T-helper 1 cell (primary cell): ENCODE data around the gene SERPINB6.
"Not testable (repeated sequence)": the region's sequence is repeated elsewhere in the genome, so short reads cannot be mapped to it uniquely, and the experiment has no call there.

Experiments
- DNase-seq, 5 donors: peaks; one replicate each; pipeline ENCODE4 v3.0.0-alpha.2; 2012 to 2020
- total RNA-seq, 4 donors: gene quantifications; one replicate each; lab custom pipeline; 2026; lab: John Stamatoyannopoulos, UW

Gene SERPINB6
- total RNA-seq = 24.4 to 42.3 (median 31.9) reads per million in 4 donors

DNA sequence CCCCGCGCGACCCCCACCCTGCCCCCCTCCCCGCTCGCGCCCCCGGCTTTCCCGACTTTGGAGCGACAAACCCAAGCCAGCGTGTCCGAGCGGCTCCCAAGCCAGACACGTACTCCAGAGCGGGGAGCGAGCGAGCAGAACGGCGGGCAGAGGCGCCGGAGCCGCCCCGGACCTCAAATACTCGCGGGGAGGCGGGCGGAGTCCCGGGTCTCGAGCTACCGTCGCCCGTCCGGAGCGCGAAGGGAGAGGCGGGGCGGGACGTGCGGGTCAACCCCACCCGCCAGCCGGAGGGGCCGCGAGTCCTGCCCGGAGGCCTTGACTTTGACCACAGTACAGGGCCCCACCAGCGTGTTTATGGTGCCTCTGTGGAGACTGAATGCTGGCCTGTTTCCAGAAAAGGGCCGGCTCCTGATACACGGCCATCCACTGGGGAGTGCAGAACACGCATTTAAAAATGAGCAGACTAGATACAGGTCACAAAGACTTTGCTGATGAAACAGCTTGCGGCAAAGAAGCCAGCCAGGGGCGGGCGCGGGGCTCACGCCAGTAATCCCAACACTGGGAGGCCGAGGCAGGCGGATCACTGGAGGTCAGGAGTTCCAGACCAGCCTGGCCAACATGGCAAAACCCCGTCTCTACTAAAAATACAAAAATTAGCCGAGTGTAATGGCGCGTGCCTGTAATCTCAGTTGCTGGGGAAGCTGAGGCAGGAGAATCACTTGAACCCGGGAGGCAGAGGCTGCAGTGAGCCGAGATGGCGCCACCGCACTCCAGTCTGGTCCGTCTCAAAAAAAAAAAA, at the start of gene SERPINB6:
TSS of gene SERPINB6 (minus strand) at position 148 of the 799 bp plus-strand sequence. CDS start 12,235 bp downstream, outside the sequence.
- DNase-seq = peak in 4 of 5 donors; percentile 11 to 28 (median 24)

DNA sequence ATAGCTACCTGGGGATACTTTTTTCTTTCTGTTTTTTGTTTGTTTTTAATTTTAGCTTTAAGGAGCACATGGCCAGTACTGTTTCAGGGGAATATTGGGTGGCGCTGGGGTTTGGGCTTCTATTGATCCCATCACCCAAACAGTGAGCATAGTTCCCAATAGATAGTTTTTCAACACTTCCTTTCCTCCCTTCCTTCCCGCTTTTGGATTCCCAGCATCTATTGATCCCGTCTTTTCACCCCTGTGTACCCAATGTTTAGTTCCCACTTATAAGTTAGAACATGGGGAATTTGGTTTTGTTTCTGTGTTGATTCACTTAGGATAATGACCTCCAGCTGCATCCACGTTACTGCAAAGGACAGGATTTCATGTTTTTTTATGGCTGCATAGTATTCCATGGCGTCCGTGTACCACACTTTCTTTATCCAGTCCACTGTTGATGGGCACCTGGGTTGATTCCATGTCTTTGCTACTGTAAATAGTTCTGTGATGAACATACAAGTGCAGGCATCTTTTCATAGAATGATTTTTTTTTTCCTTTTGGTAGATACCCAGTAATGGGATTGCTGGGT, 48.5 kb upstream of the SERPINB6 start:
- DNase-seq = no peak

DNA sequence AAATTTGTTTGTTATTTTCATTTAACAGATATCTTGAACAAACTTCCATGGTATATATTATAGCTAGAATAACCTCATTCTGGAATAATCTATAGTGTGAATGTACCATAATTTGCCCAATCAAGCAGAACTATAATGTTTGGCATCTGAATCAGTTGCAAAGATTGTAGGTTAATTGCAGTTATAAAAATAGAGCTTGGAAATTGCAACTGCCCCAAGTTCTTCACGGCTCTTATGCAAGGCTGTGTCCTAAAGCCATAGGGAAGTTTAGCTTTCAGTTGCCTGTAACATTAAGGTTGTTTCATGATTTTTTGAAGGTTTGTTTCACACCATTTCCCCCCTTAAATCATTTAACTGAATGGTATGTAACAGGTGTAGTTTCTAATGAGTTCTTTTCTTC, 47.7 kb upstream of the SERPINB6 start:
- DNase-seq = no peak

GRCh38 chr6:3017304-3017703, 45.9 kb upstream of the SERPINB6 start:
- DNase-seq = no peak

- DNase-seq = no peak
These were observed 45.3 kb upstream of the SERPINB6 start for GRCh38 chr6:3016473-3017280.

DNA sequence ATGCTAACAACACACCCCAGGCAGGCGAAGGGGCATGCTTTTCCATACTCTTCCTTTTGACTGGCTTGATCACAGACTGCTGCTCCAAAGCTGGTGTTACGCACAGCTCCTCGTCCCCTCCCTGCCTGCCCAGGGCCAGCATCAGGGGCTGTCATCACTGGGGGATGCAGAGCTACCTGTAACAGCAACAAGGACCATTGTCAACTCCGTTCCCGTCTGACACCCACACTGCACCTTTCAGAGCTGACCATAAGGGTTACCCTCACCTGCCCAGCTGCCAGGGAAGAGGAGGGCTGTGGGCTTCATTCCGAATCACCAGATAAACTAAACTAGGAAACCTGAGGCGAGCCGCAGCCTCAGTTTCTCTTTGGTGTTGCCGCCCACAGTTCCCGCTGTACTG, 43.8 kb upstream of the SERPINB6 start:
- DNase-seq = no peak

GRCh38 chr6:3014675-3015066, 43.3 kb upstream of the SERPINB6 start:
- DNase-seq = no peak

DNA sequence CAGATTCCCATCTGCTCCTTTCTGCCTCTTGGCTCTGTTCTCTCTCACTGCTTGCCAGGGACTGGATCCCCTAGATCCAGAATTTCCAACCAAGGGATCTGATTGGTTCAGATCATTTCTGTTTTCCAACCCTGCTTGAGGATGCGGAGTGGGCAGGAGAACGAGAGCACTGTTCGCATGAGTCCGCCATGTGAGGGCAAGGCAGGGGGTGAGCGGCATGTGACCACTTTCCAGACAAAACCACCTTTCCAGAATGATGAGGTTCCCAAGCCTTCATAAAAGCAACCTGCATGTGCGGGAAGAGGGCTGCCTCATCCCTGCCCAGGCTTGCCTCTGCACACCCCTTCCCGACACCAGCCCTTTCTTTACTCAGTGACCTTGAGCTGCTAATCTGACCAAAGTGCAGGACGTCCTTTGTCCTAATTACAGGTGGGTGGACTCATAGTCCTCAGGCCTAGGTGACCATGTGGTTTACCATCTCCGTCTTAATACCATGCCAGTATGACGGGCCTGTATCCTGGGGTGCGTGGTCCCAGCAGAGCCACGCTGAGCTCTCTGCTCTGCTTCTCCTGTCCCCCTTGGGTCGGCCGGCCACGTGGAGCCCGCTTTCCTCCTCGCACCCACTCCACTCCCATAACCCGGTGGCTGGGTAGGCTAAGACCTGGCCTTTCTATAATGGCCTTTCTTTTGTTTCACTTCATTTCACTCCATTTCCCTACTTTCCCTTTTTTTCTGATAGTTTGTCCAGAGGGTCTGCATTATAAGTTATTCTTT, 42.7 kb upstream of the SERPINB6 start:
- no peak for DNase-seq

- peak in 1 of 5 donors; percentile 21 for DNase-seq
These were observed 42.1 kb upstream of the SERPINB6 start for GRCh38 chr6:3013486-3013885.

GRCh38 chr6:3011592-3011991, 40.2 kb upstream of the SERPINB6 start:
- no peak for DNase-seq

- no peak for DNase-seq
These were observed 39.8 kb upstream of the SERPINB6 start for GRCh38 chr6:3011158-3011557.

- DNase-seq = no peak
These were observed 38.6 kb upstream of the SERPINB6 start for GRCh38 chr6:3009930-3010329.

- not testable (repeated sequence) for DNase-seq
These were observed 37.4 kb upstream of the SERPINB6 start for GRCh38 chr6:3008712-3009265.

GRCh38 chr6:3007571-3007970, 36.2 kb upstream of the SERPINB6 start:
- DNase-seq = no peak

GRCh38 chr6:3006476-3006875, 35.1 kb upstream of the SERPINB6 start:
- no peak for DNase-seq

DNA sequence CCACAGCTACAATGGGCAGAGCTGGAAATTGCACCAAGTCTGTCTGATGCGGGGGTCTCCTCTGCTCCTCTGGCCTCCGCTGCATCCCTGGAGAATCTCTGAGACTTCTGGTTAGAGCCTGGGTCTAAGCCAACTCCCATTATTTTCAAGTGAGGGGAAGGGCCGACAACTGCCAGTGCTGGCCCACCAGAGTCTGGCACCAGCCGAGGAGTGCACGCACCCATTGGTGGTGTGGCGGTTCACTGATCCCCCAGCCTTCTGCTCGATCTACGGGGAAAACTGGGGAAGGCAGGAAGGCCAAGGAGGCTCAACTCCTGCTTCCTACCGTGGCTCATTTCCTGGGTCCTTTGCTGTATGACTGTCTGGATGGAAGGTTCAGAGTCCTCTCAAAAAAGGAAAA, 34.5 kb upstream of the SERPINB6 start:
- no peak for DNase-seq

DNA sequence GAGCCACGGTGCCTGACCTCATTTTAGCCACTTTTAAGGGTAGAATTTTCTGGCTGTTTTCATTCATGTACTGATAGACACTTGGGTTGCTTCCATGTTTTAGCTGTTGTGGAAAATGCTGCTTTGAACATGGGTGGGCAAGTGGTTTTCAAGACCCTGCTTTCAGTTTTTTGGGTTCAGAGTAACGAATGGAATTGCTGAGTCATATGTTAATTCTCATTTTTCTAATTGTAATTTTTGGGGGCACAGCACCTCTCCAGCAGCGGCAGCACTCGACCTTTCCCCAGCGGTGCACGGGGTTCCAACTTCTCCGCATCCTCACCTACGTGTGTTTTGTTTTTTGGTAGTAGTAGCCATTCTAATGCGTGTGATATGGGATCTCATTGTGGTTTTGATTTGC, 33.7 kb upstream of the SERPINB6 start:
- DNase-seq = no peak

DNA sequence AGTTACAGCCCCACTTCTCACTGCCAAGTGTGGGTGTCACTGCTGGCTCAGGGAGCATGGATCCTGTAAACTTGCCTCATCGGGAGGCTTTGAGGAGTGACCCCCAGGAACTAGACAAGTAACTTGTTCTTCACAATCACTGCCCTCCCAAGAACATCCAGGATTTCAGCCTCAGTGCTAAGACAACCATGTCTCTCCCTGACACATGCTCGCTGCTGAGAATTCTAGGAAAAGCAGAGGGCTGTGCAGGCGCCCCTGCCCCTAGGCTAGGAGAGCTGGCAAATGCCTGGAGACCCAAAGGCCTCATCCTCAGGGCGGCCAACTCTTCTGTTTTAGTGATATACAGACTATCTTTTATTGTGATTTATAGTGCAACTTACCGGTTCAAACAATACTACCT, 31.9 kb upstream of the SERPINB6 start:
- DNase-seq = not testable (repeated sequence)

GRCh38 chr6:3001773-3002293, 30.5 kb upstream of the SERPINB6 start:
- peak in 1 of 5 donors; percentile 80 for DNase-seq

GRCh38 chr6:3001146-3001772, 29.9 kb upstream of the SERPINB6 start:
- DNase-seq = no peak
